Neural cell (in vitro differentiated cells): ENCODE results near the gene TFF2. TPM values are rescaled to one million over a fixed set of nuclear protein-coding genes. Genes with fewer than 3 reads are reported as not detected.

Experiments used
- H2AFZ ChIP-seq: fragments of 200-600, 300-800 bp; sonication (generic), shearing (Covaris generic); 2 replicates; pipeline ENCODE4 v1.6.0; 2014; ENCODE audit warnings: low read depth, mild to moderate bottlenecking, antibody characterized with exemption, low read length, moderate library complexity
- H3F3A ChIP-seq: fragments of 200-600 bp; shearing (Covaris generic); 2 replicates; pipeline ENCODE4 v1.6.1; 2016; ENCODE audit warnings: mild to moderate bottlenecking, moderate library complexity, mixed read lengths, antibody characterized with exemption, low read length; ENCODE audit not compliant: insufficient read depth, poor library complexity, severe bottlenecking
- H3K27ac ChIP-seq: fragments of 200-600, 300-800 bp; sonication (generic), shearing (Covaris generic); 2 replicates; pipeline ENCODE4 v1.5.1; 2014; ENCODE audit warnings: mild to moderate bottlenecking, low read length, moderate library complexity
- H3K27me3 ChIP-seq: fragments of 300-800, 200-600 bp; sonication (generic), shearing (Covaris generic); 2 replicates; pipeline ENCODE4 v1.6.0; 2014; ENCODE audit warnings: mild to moderate bottlenecking, low read depth, low read length, moderate library complexity; ENCODE audit not compliant: insufficient read depth
- H3K36me3 ChIP-seq: fragments of 300-800, 200-600 bp; sonication (generic), shearing (Covaris generic); 2 replicates; pipeline ENCODE4 v1.5.1; 2014; ENCODE audit warnings: mild to moderate bottlenecking, antibody characterized with exemption, low read length, moderate library complexity; ENCODE audit not compliant: insufficient read depth
- H3K4me2 ChIP-seq: fragments of 300-800, 200-600 bp; sonication (generic), shearing (Covaris generic); 2 replicates; pipeline ENCODE4 v1.6.0; 2014; ENCODE audit warnings: mild to moderate bottlenecking, low read length
- H3K4me3 ChIP-seq: fragments of 300-800, 200-600 bp; sonication (generic), shearing (Covaris generic); 2 replicates; pipeline ENCODE4 v1.5.1; 2014; ENCODE audit warnings: mild to moderate bottlenecking, low read length, moderate library complexity
- H3K79me2 ChIP-seq: fragments of 200-600 bp; shearing (Covaris generic); replicated peaks from 2 replicates; pipeline ENCODE4 v1.6.0; 2014; ENCODE audit warnings: mild to moderate bottlenecking, low read length, moderate library complexity; ENCODE audit not compliant: insufficient read depth
- H3K9ac ChIP-seq: fragments of 300-800, 200-600 bp; sonication (generic), shearing (Covaris generic); 2 replicates; pipeline ENCODE4 v1.6.1; 2016; ENCODE audit warnings: mild to moderate bottlenecking, low read length, mixed read lengths
- H3K9me2 ChIP-seq: fragments of 200-600 bp; shearing (Covaris generic); 2 replicates; pipeline ENCODE4 v1.6.1; 2016; ENCODE audit warnings: mild to moderate bottlenecking, low read length, mixed read lengths; ENCODE audit not compliant: insufficient read depth
- H3K9me3 ChIP-seq: fragments of 200-600, 300-800 bp; sonication (generic), shearing (Covaris generic); 2 replicates; pipeline ENCODE4 v1.6.1; 2016; ENCODE audit warnings: mild to moderate bottlenecking, mixed run types, low read length, moderate library complexity, mixed read lengths
- H4K20me1 ChIP-seq: fragments of 200-600 bp; shearing (Covaris generic); 2 replicates; pipeline ENCODE4 v1.6.1; 2016; ENCODE audit warnings: mild to moderate bottlenecking, mixed run types; ENCODE audit not compliant: insufficient read depth
- CTCF ChIP-seq: fragments of 450-650 bp; IDR thresholded peaks from 2 replicates; pipeline ENCODE4 v1.5.1; 2014; ENCODE audit warnings: antibody characterized with exemption, mild to moderate bottlenecking, moderate library complexity; ENCODE audit not compliant: poor library complexity, severe bottlenecking
- EP300 ChIP-seq: fragments of 450-650 bp; conservative IDR thresholded peaks from 2 replicates; pipeline ENCODE4 v1.6.1; 2014; ENCODE audit warnings: antibody characterized with exemption, mild to moderate bottlenecking, moderate library complexity; ENCODE audit not compliant: poor library complexity, severe bottlenecking
- EZH2 ChIP-seq: fragments of 200-600, 300-800 bp; shearing (Covaris generic), sonication (generic); IDR thresholded peaks from 2 replicates; pipeline ENCODE4 v1.6.1; 2014; ENCODE audit warnings: antibody characterized with exemption, low read length, borderline replicate concordance, mild to moderate bottlenecking; ENCODE audit not compliant: insufficient read depth, poor library complexity, severe bottlenecking
- MXI1 ChIP-seq: fragments of 450-650 bp; conservative IDR thresholded peaks from 2 replicates; pipeline ENCODE4 v1.6.1; 2014; ENCODE audit warnings: antibody characterized with exemption, mild to moderate bottlenecking; ENCODE audit not compliant: poor library complexity, severe bottlenecking
- POLR2AphosphoS5 ChIP-seq: IDR thresholded peaks from 2 replicates; pipeline ENCODE4 v1.6.1; 2012
- RAD21 ChIP-seq: fragments of 450-650 bp; conservative IDR thresholded peaks from 2 replicates; pipeline ENCODE4 v1.6.1; 2014; ENCODE audit warnings: antibody characterized with exemption, mild to moderate bottlenecking, moderate library complexity
- REST ChIP-seq: IDR thresholded peaks from 2 replicates; pipeline ENCODE4 v1.6.1; 2012; ENCODE audit warnings: borderline replicate concordance
- SMC3 ChIP-seq: fragments of 450-650 bp; conservative IDR thresholded peaks from 2 replicates; pipeline ENCODE4 v1.6.1; 2014; ENCODE audit warnings: antibody characterized with exemption, mild to moderate bottlenecking, moderate library complexity; ENCODE audit not compliant: poor library complexity
- TAF1 ChIP-seq: IDR thresholded peaks from 2 replicates; pipeline ENCODE4 v1.6.1; 2012; ENCODE audit warnings: low read depth
- polyA plus RNA-seq: library from polyadenylated mRNA; depleted of rRNA; stranded (reverse); fragments of >200 nt; gene quantifications from 2 replicates; pipeline ENCODE4 v1.2.3, GENCODE V29; 2014

TFF2 gene
- polyA plus RNA-seq, 1 donor from 2014 or later: not detected

GRCh38 chr21:42299324-42300044 lies 51.3 kb downstream of the TFF2 start:
- Histone ChIP-seq H3K36me3 (no peaks in the 10 kb centered on the region), H3K4me3 (no peak overlapping the region), H3K9ac (no peak overlapping the region), H3K27ac (no peak overlapping the region), H3K4me2 (no peak overlapping the region), H3K9me3 (no peaks in the 10 kb centered on the region), H3K9me2 (no peaks in the 10 kb centered on the region), H2AFZ (no peak overlapping the region), H4K20me1 (no peaks in the 10 kb centered on the region), H3K79me2 (no peaks in the 10 kb centered on the region), H3K27me3 (no peaks in the 10 kb centered on the region), H3F3A (no peaks in the 10 kb centered on the region)
- TF ChIP-seq POLR2AphosphoS5 (no peak), EP300 (no peak), REST (no peak), CTCF (no peak), MXI1 (no peak), SMC3 (no peak), RAD21 (no peak), TAF1 (no peak)

- H3K27ac ChIP-seq: no peak overlapping the region
- no peaks in the 10 kb centered on the region for H4K20me1 ChIP-seq
- no peak overlapping the region for H3K4me2 ChIP-seq
- no peak overlapping the region for H2AFZ ChIP-seq
- no peaks in the 10 kb centered on the region for H3K79me2 ChIP-seq
- no peaks in the 10 kb centered on the region for H3K9me2 ChIP-seq
- H3K4me3 ChIP-seq: no peak overlapping the region
- H3K9me3 ChIP-seq: no peaks in the 10 kb centered on the region
- H3F3A ChIP-seq: no peaks in the 10 kb centered on the region
- no peak overlapping the region for H3K9ac ChIP-seq
- no peak for TF ChIP-seq TAF1
- TF ChIP-seq POLR2AphosphoS5: no peak
- TF ChIP-seq EZH2: no peak
- TF ChIP-seq CTCF: no peak
- no peak for TF ChIP-seq EP300
- TF ChIP-seq MXI1: no peak
- TF ChIP-seq REST: no peak
- TF ChIP-seq RAD21: no peak
- TF ChIP-seq SMC3: no peak
- H3K27me3 ChIP-seq: no peaks in the 10 kb centered on the region
- H3K36me3 ChIP-seq: no peaks in the 10 kb centered on the region
Observed at GRCh38 chr21:42298657-42299056, 52.1 kb downstream of the TFF2 start.
